ENCODE data around the gene PPP1R11. TPM values are rescaled to one million over a fixed set of nuclear protein-coding genes. Genes with fewer than 3 reads are reported as not detected.

PPP1R11 gene
- total and polyA plus RNA-seq, 2 of the 13 experiments (the other 11 are each of a cell fraction or from before 2014, with no cell fraction given), result 32.1 to 58.9 TPM

DNA sequence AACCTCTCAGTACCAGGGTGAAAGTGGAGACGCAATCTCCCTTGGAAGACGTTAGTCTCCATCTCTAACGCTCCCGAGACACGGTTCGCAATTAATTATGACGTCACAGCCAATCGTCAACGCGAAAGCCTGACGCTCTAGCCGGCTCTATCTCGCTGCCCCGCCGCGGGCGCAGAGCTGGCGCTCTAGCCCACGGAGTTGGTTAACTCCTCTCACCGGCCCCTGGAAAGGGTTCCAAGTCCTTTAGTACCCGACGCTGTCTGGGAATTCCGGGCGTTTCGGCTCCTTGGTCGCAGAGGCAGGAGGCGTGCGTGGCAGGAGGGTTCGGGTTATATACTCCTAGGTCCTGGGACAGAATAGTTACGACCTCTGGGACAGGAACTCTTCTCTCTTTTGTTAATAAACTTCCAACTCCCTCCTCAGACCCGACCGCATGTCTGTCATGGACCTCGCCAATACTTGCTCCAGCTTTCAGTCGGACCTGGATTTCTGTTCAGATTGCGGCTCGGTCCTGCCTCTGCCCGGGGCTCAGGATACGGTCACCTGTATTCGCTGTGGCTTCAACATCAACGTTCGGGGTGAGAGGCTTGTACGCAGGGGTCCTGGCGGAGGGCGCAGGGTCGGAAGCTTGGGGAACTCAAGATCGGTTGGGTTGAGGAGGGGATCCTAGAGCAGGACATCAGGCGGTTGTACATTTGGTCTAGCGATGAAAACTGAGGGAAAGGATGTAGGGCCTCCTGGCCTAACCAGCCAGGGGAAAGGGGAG, 5.7 kb upstream of the PPP1R11 start, which contains the start of gene POLR1H (continued):
- TF ChIP-seq, protein P1, sequence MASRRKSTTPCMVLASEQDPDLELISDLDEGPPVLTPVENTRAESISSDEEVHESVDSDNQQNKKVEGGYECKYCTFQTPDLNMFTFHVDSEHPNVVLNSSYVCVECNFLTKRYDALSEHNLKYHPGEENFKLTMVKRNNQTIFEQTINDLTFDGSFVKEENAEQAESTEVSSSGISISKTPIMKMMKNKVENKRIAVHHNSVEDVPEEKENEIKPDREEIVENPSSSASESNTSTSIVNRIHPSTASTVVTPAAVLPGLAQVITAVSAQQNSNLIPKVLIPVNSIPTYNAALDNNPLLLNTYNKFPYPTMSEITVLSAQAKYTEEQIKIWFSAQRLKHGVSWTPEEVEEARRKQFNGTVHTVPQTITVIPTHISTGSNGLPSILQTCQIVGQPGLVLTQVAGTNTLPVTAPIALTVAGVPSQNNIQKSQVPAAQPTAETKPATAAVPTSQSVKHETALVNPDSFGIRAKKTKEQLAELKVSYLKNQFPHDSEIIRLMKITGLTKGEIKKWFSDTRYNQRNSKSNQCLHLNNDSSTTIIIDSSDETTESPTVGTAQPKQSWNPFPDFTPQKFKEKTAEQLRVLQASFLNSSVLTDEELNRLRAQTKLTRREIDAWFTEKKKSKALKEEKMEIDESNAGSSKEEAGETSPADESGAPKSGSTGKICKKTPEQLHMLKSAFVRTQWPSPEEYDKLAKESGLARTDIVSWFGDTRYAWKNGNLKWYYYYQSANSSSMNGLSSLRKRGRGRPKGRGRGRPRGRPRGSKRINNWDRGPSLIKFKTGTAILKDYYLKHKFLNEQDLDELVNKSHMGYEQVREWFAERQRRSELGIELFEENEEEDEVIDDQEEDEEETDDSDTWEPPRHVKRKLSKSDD (CRISPR knock-in tag; IDR thresholded peaks at IDR 0.05; ENCODE audit: low read depth), result no peak; the same call in 1 of the 2 replicates
- TF ChIP-seq ZNF12 (CRISPR knock-in tag; IDR thresholded peaks at IDR 0.05) (no peak), PLRG1 (conservative IDR thresholded peaks at IDR 0.05) (no peak), MED1 (CRISPR knock-in tag; IDR thresholded peaks at IDR 0.05) (peak; percentile 92), ZNF616 (CRISPR knock-in tag; IDR thresholded peaks at IDR 0.05; ENCODE audit: low read depth) (peak; percentile 62; the same call in 1 of the 2 replicates), ZNF747 (CRISPR knock-in tag; IDR thresholded peaks at IDR 0.05; ENCODE audit: borderline replicate concordance) (peak; percentile 23; the same call in 1 of the 2 replicates), MAFG (CRISPR knock-in tag; IDR thresholded peaks at IDR 0.05) (no peak), ZNF235 (CRISPR knock-in tag; IDR thresholded peaks at IDR 0.05; ENCODE audit: borderline replicate concordance) (peak; percentile 34; the same call in 1 of the 2 replicates), SMC3 (IDR thresholded peaks at IDR 0.05; ENCODE audit: low read length) (no peak), ZNF569 (CRISPR knock-in tag; IDR thresholded peaks at IDR 0.05; ENCODE audit: borderline replicate concordance) (peak; percentile 65), ZNF572 (CRISPR knock-in tag; IDR thresholded peaks at IDR 0.05) (0 out of 2 replicates have a peak, but pooled peaks have one; percentile 13), RBM22 (optimal IDR thresholded peaks at IDR 0.05; ENCODE audit: low read length) (no peak), NR1H2 (CRISPR knock-in tag; IDR thresholded peaks at IDR 0.05; ENCODE audit: borderline replicate concordance, low read depth) (no peak), NFE2L1 (CRISPR knock-in tag; IDR thresholded peaks at IDR 0.05; ENCODE audit: borderline replicate concordance) (peak; percentile 56; the same call in 1 of the 2 replicates), ZNF713 (CRISPR knock-in tag; IDR thresholded peaks at IDR 0.05) (peak; percentile 84; the same call in 1 of the 2 replicates), POLR2AphosphoS2 (IDR thresholded peaks at IDR 0.05; ENCODE audit: low read depth, low read length) (peak; percentile 79; the same call in 1 of the 2 replicates), NCOR1 (IDR thresholded peaks at IDR 0.05; ENCODE audit: borderline replicate concordance, low read length) (peak; percentile 29; the same call in 1 of the 2 replicates), ZNF562 (CRISPR knock-in tag; IDR thresholded peaks at IDR 0.05; ENCODE audit: borderline replicate concordance) (no peak), FOXM1 (CRISPR knock-in tag; IDR thresholded peaks at IDR 0.05) (no peak), TRIM24 (CRISPR knock-in tag; IDR thresholded peaks at IDR 0.05) (no peak), SAP130 (CRISPR knock-in tag; IDR thresholded peaks at IDR 0.05; ENCODE audit: low read depth) (peak; percentile 99)
- TF ChIP-seq, protein P2, sequence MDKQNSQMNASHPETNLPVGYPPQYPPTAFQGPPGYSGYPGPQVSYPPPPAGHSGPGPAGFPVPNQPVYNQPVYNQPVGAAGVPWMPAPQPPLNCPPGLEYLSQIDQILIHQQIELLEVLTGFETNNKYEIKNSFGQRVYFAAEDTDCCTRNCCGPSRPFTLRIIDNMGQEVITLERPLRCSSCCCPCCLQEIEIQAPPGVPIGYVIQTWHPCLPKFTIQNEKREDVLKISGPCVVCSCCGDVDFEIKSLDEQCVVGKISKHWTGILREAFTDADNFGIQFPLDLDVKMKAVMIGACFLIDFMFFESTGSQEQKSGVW (CRISPR knock-in tag; IDR thresholded peaks at IDR 0.05; ENCODE audit: borderline replicate concordance), result peak; percentile 23; the same call in 1 of the 2 replicates
- TF ChIP-seq, protein P3, sequence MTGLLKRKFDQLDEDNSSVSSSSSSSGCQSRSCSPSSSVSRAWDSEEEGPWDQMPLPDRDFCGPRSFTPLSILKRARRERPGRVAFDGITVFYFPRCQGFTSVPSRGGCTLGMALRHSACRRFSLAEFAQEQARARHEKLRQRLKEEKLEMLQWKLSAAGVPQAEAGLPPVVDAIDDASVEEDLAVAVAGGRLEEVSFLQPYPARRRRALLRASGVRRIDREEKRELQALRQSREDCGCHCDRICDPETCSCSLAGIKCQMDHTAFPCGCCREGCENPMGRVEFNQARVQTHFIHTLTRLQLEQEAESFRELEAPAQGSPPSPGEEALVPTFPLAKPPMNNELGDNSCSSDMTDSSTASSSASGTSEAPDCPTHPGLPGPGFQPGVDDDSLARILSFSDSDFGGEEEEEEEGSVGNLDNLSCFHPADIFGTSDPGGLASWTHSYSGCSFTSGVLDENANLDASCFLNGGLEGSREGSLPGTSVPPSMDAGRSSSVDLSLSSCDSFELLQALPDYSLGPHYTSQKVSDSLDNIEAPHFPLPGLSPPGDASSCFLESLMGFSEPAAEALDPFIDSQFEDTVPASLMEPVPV (CRISPR knock-in tag; IDR thresholded peaks at IDR 0.05), result peak; percentile 61; the same call in 1 of the 2 replicates
